Stimulated activated CD4-positive, alpha-beta T cell treated with anti-CD3 and anti-CD28 coated beads, TNF-alpha, amount 100 ng/mL, for 24 hours (primary cell): ENCODE measurements around the gene R3HDML.

Experiments
- DNase-seq, 3 experiments: peaks; one replicate each; pipeline ENCODE4 v3.0.0-alpha.2; 2020; ENCODE audit warnings: low read depth in 3 of 3

The R3HDML gene

GRCh38 chr20:44364068-44364467, 27.2 kb downstream of the R3HDML start:
- DNase-seq = no peak

GRCh38 chr20:44364780-44365179, 27.9 kb downstream of the R3HDML start:
- DNase-seq = no peak

- no peak for DNase-seq
Observed at GRCh38 chr20:44367746-44368145, 30.9 kb downstream of the R3HDML start.

- no peak for DNase-seq
Observed at GRCh38 chr20:44370639-44371218, 33.9 kb downstream of the R3HDML start.

GRCh38 chr20:44382641-44383040, 45.8 kb downstream of the R3HDML start:
- DNase-seq = no peak

- DNase-seq = peak; percentile 66 to 84 (median 76)
Observed at GRCh38 chr20:44384423-44385027, 47.7 kb downstream of the R3HDML start.

- peak; percentile 38 to 71 (median 42) for DNase-seq
Observed at GRCh38 chr20:44388466-44389023, 51.7 kb downstream of the R3HDML start.

GRCh38 chr20:44389871-44390270, 53.0 kb downstream of the R3HDML start:
- no peak for DNase-seq

- DNase-seq = no peak
Observed at GRCh38 chr20:44390280-44390679, 53.4 kb downstream of the R3HDML start.

- DNase-seq = no peak
Observed at GRCh38 chr20:44392088-44392775, 55.4 kb downstream of the R3HDML start.

- DNase-seq = no peak
Observed at GRCh38 chr20:44392776-44393607, 56.1 kb downstream of the R3HDML start.

- DNase-seq = no peak
Observed at GRCh38 chr20:44393608-44394451, 57.0 kb downstream of the R3HDML start.

- no peak for DNase-seq
Observed at GRCh38 chr20:44394452-44394701, 57.5 kb downstream of the R3HDML start.

- DNase-seq = no peak
Observed at GRCh38 chr20:44394702-44395460, 58.0 kb downstream of the R3HDML start.

- no peak for DNase-seq
Observed at GRCh38 chr20:44395461-44396340, 58.9 kb downstream of the R3HDML start.

GRCh38 chr20:44396369-44397130, 59.7 kb downstream of the R3HDML start:
- DNase-seq = no peak

- no peak for DNase-seq
Observed at GRCh38 chr20:44398335-44398734, 61.5 kb downstream of the R3HDML start.

- no peak for DNase-seq
Observed at GRCh38 chr20:44399446-44399845, 62.6 kb downstream of the R3HDML start.

GRCh38 chr20:44400671-44400969, 63.8 kb downstream of the R3HDML start:
- DNase-seq = no peak
